HG02943 (cell line): ENCODE data around the gene MT1H.
A peak's percentile ranks its signal among the peaks of the same experiment; 100 is the strongest.
"Not testable (repeated sequence)": the region's sequence is repeated elsewhere in the genome, so short reads cannot be mapped to it uniquely, and the experiment has no call there.

Experiments
- ATAC-seq: cut with Tn5 transposase; IDR thresholded peaks from one replicate; pipeline ENCODE4 v1.9.1; 2021; ENCODE audit warnings: mild to moderate bottlenecking, low read depth, moderate library complexity; ENCODE audit not compliant: unreplicated experiment

MT1H gene

DNA sequence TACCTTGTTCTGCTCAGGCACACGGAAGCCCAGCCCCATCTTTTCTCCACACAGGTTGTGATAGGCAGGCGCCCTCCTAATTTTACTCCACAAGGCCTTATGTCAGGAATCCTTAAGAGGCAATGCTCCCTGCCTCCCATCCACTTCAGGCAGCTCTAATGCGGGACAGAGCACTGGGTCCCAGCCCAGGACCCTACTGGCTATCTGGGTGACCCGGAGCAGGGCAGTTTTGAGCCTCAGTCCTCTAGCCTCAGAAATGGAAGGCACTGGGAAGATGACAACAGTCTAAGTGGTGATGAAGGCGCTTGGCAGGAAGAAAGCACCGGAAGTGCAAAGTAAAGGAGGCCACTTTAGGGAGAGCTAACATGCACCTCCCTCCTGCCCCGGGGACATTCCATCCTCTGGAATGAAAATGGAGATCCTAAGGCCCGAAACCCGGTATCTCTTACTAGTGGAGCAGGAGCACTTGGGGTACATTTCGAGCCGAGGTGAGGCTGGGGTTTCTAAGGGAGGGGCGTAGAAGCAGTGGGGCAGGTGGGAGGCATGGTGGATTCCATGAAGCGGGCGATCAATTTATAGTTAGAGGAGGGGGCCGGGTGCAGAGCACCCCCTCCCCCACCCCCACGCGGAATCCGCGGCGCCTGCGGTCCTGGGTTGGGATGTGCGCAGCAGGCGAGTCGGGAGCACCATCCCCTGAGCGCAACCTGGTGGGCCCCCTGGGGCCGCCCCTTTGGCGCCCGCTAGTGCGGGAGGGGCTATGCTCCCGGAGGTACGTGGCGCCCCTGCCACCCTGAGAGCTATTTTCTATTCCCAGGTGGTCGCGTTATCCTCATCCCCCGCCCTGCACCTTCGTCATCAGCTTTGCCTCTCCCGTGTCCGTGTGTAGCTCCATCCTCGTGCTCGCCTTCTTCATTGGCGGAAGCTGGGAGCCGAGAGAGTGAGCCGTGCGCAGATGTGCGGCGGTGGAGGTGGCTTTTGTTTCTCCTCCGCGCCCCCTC, 7.0 kb upstream of the MT1H start:
- no peak for ATAC-seq

DNA sequence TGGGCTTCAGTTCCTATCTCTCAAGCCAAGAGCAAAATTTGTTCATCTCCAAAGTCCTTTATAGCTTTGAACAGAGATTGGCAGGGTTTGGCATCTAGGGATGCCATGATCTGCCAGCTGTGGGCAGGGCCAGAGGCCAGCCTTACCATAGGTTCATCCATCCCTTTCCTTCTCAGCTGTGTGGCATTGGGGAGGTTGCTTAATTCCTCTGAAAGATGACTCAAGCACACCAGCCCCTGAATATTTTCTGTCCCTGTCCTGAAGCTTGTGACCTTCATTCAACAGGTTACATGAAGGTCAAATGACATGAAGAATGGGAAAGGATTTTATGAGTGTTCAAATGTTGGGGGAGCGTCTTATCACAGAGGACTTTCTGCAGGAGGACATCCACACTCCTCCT, 5.1 kb upstream of the MT1H start:
- no peak for ATAC-seq

DNA sequence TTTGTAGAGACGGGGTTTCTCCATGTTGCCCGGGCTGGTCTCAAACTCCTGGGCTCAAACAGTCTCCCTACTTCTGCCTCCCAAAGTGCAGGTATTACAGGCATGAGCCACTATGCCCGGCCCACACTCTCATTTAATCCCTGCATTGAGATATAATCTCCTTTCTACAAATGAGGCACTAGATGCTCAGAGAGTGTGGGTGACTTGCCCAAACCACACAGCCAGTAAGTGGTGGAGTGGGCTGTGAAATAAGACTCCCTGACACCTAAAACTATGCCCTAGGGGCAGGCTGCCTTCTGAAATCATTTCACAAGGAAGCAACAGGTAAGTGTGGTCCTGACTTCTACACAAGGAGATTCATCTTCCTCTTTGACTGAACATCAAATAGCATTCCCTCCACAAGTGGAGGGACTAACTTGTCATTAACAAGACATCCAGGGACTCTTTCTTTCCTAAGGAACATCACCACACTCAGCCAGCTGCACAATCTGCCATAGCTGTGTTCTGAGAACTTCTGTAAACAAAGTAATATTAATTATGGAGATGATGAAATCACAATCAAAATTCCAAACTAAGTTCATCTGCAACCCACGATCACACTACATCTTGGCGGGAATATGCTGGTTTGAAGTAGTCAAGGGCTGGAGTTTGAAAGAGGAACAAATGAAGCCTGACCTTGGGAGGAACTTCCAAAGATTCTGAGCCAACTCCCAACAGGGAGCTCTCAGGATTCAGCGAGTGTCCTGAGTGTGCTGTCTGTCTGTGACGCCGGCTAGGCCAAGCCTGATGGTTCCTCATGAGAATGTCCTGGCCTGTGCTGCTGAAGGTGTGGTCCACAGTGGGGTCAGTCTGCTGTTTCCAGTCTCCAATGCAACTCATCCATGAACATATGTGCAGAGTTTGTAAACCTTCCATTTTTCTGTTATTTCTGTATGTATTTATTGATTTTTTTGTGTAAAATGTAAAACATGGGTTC, 4.0 kb upstream of the MT1H start:
- not testable (repeated sequence) for ATAC-seq

DNA sequence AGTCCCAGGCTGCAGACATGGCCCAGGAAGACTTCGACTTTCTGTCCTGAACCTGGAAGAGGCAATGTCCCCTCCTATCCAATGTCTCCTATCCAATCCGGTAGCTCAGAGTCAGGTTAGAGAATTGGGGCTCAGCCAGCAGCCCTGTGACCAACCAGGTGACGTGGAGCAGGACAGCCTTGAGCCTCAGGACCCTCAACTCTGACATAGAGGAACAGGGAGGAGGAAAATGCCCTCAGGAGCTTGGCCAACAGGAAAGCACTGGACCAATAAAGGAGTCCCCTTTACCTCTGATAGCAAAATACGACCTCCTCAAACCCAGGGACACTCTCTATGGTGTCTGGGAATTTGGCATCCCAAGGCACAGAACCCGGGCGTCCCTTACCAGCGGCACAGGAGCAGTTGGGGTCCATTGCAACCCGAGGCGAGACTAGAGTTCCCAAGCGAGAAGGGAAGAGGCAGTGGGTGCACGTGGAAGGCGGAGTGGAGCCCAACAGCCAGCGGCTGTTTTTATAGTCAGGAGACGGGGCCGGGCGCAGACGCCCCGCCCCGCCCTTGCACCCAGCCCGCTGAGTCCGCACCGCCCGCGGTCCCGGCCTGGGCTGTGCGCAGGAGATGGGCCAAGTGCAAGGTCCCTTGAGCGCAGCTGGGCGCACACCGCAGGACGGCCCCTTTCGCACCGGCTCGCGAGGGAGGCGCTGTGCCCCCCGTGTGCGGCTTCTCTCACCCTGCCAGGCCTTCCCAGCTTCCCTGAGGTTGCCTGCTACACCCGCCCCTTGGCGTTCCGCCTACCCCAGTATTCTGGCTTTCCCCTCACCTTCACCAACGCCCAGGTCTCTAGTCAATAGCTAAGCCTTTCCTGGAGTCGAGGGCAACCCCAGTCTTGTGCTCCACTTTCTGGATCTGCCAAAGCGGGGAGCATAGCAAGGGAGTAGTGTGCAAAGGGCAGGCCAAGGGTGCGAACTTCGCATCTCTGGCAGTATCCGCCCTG, 1.7 kb upstream of the MT1H start, which contains the start of gene MT1G:
Gene MT1G (minus strand): TSS at position 485 of the 991 bp plus-strand sequence. CDS start 72 bp downstream, at position 413.
- no peak for ATAC-seq

DNA sequence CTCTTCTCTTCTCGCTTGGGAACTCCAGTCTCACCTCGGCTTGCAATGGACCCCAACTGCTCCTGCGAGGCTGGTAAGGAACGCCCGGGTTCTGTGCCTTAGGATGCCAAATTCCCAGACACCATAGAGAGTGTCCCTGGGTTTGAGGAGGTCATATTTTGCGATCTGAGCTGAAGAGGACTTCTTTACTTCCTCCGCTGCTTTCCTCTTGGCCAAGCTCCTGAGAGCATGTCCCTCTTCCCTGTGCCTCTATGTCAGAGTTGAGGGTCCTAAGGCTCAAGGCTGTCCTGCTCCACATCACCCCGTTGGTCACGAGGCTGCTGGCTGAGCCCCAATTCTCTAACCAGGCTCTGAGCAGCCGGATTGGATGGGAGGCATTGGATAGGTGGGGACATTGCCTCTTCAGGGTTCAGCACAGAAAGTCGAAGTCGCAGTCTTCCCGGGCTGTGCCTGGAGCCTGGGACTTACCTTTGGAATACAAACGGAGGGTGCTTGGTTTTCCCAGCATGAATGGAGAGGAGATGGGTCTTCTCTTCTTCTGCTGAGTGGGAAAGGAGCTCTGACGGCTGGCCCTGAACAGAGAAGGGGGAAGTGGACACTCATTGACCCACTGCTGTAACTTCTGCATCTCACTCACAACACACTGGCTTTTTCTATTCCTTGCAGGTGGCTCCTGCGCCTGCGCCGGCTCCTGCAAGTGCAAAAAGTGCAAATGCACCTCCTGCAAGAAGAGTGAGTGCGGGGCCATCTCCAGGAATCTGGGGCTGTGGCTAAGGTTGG, 416 bp downstream of the MT1H start:
- no peak for ATAC-seq

DNA sequence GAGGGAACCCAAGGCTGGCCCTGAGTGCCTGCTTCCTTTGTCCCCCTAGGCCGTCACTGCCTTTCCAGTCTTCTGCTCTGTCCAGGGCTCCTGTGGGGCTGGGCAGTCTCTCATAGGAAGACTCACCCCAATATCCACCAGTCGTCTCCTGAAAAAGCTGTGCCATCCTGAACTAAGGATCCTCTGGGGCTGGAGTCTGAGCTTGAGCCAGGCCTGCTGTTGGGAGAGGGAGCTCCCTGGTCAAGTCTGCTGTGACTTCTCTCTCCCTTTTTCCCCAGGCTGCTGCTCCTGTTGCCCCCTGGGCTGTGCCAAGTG, 963 bp downstream of the MT1H start:
- no peak for ATAC-seq

DNA sequence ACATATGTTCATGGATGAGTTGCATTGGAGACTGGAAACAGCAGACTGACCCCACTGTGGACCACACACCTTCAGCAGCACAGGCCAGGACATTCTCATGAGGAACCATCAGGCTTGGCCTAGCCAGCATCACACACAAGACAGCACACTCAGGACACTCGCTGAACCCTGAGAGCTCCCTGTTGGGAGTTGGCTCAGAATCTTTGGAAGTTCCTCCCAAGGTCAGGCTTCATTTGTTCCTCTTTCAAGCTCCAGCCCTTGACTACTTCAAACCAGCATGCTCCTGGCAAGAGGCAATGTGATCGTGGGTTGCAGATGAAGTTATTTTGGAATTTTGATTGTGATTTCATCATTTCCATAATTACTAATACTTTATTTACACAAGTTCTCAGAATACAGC, 2.1 kb downstream of the MT1H start:
- not testable (repeated sequence) for ATAC-seq

DNA sequence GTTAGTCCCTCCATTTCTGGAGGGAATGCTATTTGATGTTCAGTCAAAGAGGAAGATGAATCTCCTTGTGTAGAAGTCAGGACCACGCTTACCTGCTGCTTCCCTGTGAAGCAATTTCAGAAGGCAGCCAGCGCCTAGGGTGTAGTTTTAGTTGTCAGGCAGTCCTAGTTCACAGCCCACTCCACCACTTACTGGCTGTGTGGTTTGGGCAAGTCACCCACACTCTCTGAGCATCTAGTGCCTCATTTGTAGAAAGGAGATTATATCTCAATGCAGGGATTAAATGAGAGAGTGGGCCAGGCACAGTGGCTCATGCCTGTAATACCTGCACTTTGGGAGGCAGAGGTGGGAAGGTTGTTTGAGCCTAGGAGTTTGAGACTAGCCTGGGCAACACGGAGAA, 2.6 kb downstream of the MT1H start:
- ATAC-seq: not testable (repeated sequence)

DNA sequence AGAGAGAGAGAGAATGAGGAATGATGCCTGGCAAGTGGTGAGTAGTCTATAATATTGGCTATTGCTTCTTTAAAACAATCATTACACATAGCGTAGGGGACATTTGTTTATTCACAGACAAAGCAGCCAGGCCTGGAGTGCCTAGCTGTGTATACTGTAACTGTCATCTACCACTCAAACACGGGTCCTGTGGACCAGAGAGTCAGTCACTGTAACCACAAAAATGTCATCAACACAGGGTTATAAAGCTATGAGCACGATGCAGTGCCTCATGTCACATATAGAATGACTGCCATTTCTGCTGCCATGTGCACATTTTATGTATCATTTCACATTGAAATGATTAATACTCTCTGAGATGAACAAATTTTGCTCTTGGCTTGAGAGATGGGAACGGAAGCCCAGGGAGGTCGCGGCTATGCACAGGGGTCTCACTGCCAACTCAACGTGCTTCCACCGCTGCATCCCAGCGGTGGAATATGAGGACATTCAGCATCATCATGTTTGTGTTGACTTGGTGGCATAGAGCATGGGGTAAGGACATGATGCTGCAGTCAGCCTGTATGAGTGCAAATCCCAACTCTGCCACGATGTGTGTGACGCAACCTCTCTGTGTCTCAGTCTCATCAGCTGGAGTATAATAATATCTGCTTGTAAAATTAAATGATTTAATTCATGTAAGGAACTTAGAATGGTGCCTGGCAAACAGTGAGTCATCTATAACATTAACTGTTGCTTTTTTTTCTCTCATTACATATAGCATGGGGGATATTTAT, 3.3 kb downstream of the MT1H start:
- no peak for ATAC-seq

DNA sequence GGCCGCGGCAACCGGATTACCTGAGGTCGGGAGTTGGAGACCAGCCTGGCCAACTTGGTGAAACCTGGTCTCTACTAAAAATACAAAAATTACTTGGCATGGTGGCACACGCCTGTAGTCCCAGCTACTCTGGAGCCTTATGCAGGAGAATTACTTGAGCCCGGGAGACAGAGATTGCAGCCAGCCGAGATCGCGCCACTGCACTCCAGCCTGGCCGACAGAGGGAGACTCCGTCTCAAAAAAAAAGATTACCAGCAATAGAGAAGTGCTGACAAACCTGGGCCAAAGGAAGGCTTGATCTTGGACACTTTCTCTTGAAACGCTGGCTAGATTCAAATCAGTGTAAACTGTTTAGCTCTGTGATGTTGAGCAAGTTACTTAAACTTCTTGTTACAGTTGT, 4.3 kb downstream of the MT1H start:
- no peak for ATAC-seq

DNA sequence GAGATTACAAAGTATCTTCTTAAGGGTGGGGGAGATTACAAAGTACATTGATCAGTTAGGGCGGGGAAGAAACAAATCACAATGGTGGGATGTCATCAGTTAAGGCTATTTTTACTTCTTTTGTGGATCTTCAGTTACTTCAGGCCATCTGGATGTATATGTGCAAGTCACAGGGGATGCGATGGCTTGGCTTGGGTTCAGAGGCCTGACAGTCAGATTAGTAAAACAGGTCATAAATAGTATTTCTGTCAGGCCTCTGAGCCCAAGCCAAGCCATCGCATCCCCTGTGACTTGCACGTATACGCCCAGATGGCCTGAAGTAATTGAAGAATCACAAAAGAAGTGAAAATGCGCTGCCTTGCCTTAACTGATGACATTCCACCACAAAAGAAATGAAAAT, 5.0 kb downstream of the MT1H start:
- not testable (repeated sequence) for ATAC-seq

DNA sequence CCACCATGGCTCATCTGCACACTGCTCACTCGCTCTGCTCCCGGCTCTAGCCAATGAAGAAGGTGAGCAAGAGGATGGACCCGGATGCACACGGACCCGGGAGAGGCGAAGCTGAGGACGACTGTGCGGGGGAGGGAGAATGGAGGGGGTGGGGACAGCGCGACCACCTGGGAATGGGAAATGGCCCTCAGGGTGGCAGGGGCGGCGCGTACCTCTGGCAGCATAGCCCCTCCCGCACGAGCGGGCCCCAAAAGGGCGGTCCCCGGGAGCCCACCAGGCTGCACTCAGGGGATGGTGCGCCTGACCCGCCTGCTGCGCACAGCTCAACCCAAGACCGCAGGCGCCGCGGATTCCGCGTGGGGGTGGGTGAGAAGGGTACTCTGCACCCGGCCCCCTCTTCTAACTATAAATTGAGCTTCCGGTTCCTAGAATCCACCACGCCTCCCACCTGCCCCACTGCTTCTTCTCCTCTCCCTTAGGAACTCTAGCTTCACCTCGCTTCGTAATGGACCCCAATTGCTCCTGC, 6.1 kb downstream of the MT1H start:
- no peak for ATAC-seq

DNA sequence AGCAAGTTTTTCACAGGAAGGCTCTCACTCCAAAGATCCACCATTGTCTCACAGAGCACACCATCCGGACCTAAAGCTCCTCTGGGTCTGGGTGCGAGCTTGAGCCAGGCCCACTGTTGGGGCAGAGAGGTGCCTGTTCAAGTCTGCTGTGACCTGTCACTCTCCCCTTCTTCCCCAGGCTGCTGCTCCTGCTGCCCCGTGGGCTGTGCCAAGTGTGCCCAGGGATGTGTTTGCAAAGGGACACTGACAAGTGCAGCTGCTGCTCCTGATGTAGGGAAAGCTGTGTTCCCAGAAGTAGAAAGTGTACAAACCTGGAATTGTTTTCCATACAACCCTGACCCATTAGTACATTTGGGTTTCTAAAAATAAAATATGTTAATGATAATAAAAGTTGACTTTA, 7.9 kb downstream of the MT1H start:
- ATAC-seq: no peak

DNA sequence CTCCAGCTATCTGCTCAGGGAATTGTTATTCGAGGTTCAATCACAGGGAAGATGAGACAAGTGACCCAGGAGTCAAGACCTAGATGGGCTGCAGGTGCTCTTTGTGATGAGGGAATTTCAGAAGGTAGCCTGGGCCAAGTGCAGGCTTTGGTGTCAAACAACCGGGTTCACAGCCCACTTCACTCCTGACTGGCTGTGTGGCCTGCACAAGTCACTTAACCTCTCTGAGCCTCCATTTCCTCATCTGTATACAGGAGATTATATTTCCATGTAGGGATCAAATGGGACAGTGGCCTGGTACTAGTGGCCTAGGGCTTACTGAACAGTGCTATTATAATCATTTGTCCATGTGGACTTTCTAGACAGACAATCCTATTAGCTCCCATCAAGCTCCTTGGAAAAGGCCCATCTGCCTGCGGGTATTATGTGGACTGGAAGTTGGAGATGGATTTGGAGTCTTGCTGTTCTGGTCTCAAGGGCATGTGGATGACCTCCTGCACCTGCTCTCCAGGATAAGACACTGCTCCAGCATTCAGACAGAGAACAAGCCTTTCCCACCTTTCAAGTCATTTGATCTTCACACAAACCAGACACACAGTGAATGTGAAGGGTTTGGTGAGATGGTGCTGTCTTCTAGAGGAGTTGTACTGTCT, 9.6 kb downstream of the MT1H start:
- no peak for ATAC-seq

DNA sequence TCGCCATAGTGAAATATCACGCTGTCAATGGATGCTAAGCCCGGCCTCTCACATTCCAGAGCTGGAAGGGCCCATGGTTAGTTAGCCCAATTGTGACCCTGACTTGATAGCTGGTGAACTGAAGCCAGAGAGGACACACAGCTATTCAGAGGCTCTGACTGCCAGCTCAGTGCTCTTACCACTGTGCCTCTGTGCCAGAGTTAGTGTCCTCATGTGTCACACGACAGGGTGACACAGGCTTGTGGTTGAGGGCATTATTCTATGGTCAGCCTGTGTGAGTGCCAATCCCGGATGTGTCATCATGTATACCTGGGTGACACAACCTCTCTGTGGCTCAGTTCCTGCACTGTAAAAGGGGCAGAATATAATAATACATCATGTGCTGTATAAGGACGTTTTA, 10.2 kb downstream of the MT1H start:
- ATAC-seq: no peak

DNA sequence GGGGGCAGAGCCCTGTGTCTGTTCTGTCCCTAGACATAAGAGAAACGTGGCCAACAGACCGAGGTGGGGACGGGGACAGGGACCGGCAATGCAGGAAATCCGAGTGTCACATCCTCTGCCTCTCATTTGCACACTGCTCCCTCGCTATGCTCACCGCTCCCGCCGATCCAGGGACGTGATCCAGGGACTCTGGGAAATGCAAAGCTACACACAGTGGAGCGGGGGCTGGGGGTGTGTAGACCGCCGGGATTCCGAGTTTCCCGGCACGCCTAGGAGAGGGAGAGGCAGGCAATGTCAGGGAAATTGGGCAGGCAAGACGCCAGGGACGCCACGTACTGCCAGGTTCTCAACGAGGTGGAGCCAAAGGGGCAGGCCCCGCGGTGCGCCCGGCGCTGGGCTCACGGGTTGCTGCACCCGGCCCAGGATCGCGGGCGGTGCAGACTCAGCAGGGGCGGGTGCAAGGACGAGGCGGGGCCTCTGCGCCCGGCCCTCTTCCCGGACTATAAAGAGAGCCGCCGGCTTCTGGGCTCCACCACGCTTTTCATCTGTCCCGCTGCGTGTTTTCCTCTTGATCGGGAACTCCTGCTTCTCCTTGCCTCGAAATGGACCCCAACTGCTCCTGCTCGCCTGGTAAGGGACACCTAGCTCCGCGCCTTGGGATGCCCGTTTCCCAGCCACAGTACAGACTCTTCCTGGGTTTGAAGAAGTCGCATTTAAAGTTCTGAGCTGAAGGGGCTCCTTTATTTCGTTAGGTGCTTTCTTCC, 12.5 kb downstream of the MT1H start, which contains the start of gene MT1X:
Gene MT1X (plus strand): TSS at position 532 of the 764 bp plus-strand sequence. CDS start 71 bp downstream, at position 603.
- ATAC-seq: peak; percentile 97
